Natural killer cell (primary cell): ENCODE measurements around the gene PCBP2. TPM values are rescaled to one million over a fixed set of nuclear protein-coding genes. Genes with fewer than 3 reads are reported as not detected.
"Not testable (repeated sequence)": the region's sequence is repeated elsewhere in the genome, so short reads cannot be mapped to it uniquely, and the experiment has no call there.

Source experiments
- ATAC-seq, 3 donors: fragments of 150-1000 bp in 2 of 3; fragments of 200-7000 bp in 1 of 3; cut with Tn5 transposase; 1 replicate in 1 of 3; 2 replicates in 2 of 3; pipeline ENCODE4 v1.10.0; 2021; ENCODE audit warnings: mild to moderate bottlenecking in 2 of 3, moderate library complexity in 2 of 3
- DNase-seq, 2 donors: peaks; one replicate each; pipeline versions ENCODE4 v3.0.0 to v3.0.0-alpha.2; 2013 to 2021; ENCODE audit warnings: mixed read lengths in 1 of 2
- H3K27ac ChIP-seq: one replicate; pipeline ENCODE4 v1.5.1; 2013; ENCODE audit warnings: mild to moderate bottlenecking, low read length
- H3K27me3 ChIP-seq: one replicate; pipeline ENCODE4 v1.6.1; 2013; ENCODE audit warnings: low read length; ENCODE audit not compliant: control insufficient read depth, insufficient read depth
- H3K36me3 ChIP-seq: one replicate; pipeline ENCODE4 v1.6.1; 2013; ENCODE audit warnings: low read length; ENCODE audit not compliant: control insufficient read depth, insufficient read depth
- H3K4me1 ChIP-seq: one replicate; pipeline ENCODE4 v1.6.1; 2013; ENCODE audit warnings: low read length; ENCODE audit not compliant: control insufficient read depth, insufficient read depth
- H3K4me3 ChIP-seq: one replicate; pipeline ENCODE4 v1.5.1; 2013; ENCODE audit warnings: low read length
- H3K9me3 ChIP-seq: one replicate; pipeline ENCODE4 v1.6.1; 2013; ENCODE audit warnings: low read length; ENCODE audit not compliant: control insufficient read depth, insufficient read depth
- H3K27ac Mint-ChIP-seq, 2 donors: one replicate each; pipeline ENCODE4 v1.8.0; 2022; ENCODE audit warnings: mild to moderate bottlenecking in 2 of 2, mixed read lengths in 2 of 2, moderate library complexity in 1 of 2
- H3K27me3 Mint-ChIP-seq, 2 donors: one replicate each; pipeline ENCODE4 v1.8.0; 2022; ENCODE audit warnings: low read depth in 2 of 2, mixed read lengths in 2 of 2
- H3K36me3 Mint-ChIP-seq: one replicate; pipeline ENCODE4 v1.8.0; 2022; ENCODE audit warnings: mixed read lengths
- H3K4me1 Mint-ChIP-seq, 2 donors: one replicate each; pipeline ENCODE4 v1.8.0; 2022; ENCODE audit warnings: mixed read lengths in 2 of 2
- H3K4me3 Mint-ChIP-seq: one replicate; pipeline ENCODE4 v1.8.0; 2022; ENCODE audit warnings: mild to moderate bottlenecking, moderate library complexity, mixed read lengths
- H3K9me3 Mint-ChIP-seq, 2 donors: one replicate each; pipeline ENCODE4 v1.8.0; 2022; ENCODE audit warnings: mixed read lengths in 2 of 2
- CTCF ChIP-seq: fragments of 200-600 bp; IDR thresholded peaks from one replicate; pipeline ENCODE4 v1.8.0; 2022; ENCODE audit warnings: antibody characterized with exemption
- WGBS: methylation state at CpG from one replicate; pipeline ENCODE4 v1.1.7; 2013; ENCODE audit warnings: missing lambda C conversion rate; ENCODE audit not compliant: insufficient coverage; 5-methylcytosine and 5-hydroxymethylcytosine counted together
- intact Hi-C: fragments of 100-400 bp; cut with micrococcal nuclease; formaldehyde crosslinking; loops from one replicate; pipeline ENCODE4 v1.14.2; 2022
- total RNA-seq, 4 donors: library from RNA; stranded (reverse); fragments of 120-200 nt in 1 of 4; gene quantifications; one replicate each; pipeline versions ENCODE4 v1.2.3 to v1.2.4, GENCODE V29; 2013 to 2022

The PCBP2 gene
- total RNA-seq, 3 donors from 2014 or later (not counting 1 experiment from before 2014, with no cell fraction given), result 910 to 1,083 (median 943) TPM

- Mint-ChIP-seq H3K27me3 (no peaks in the 10 kb centered on the region), H3K9me3 (no peaks in the 10 kb centered on the region), H3K36me3 (no peaks in the 10 kb centered on the region), H3K4me1 (no peaks in the 10 kb centered on the region), H3K4me3 (no peak overlapping the region), H3K27ac (no peak overlapping the region)
- intact Hi-C loops, result no loop called here
- DNase-seq (no peak), ATAC-seq (no peak)
- H3K4me3 ChIP-seq, result no peak overlapping the region
- H3K4me1 ChIP-seq, result no peaks in the 10 kb centered on the region
- H3K36me3 ChIP-seq, result no peaks in the 10 kb centered on the region
- TF ChIP-seq CTCF, result no peak
- 95% methylated on average over 7 of the region's 7 CpGs for WGBS
- no peak overlapping the region for H3K27ac ChIP-seq
- H3K27me3 ChIP-seq, result no peaks in the 10 kb centered on the region
- no peaks in the 10 kb centered on the region for H3K9me3 ChIP-seq
These were observed 23.2 kb upstream of the PCBP2 start for GRCh38 chr12:53428741-53429140.

GRCh38 chr12:53430116-53430515 is 21.8 kb upstream of the PCBP2 start:
- Mint-ChIP-seq H3K4me3 (no peak overlapping the region), H3K36me3 (no peaks in the 10 kb centered on the region), H3K27me3 (no peaks in the 10 kb centered on the region), H3K27ac (no peak overlapping the region), H3K4me1 (no peaks in the 10 kb centered on the region), H3K9me3 (no peaks in the 10 kb centered on the region)
- intact Hi-C loops, result no loop called here
- no peak overlapping the region for H3K27ac ChIP-seq
- no peak for ATAC-seq
- no peaks in the 10 kb centered on the region for H3K27me3 ChIP-seq
- TF ChIP-seq CTCF, result no peak
- no peak overlapping the region for H3K4me3 ChIP-seq
- no peaks in the 10 kb centered on the region for H3K9me3 ChIP-seq
- no peaks in the 10 kb centered on the region for H3K4me1 ChIP-seq
- WGBS, result 90% methylated on average over 3 of the region's 5 CpGs
- no peaks in the 10 kb centered on the region for H3K36me3 ChIP-seq
- DNase-seq, result no peak

- Histone ChIP-seq H3K4me3 (no peak overlapping the region), H3K4me1 (no peaks in the 10 kb centered on the region), H3K27ac (no peak overlapping the region), H3K27me3 (no peaks in the 10 kb centered on the region), H3K36me3 (no peaks in the 10 kb centered on the region), H3K9me3 (no peaks in the 10 kb centered on the region)
- no peaks in the 10 kb centered on the region for H3K9me3 Mint-ChIP-seq
- H3K27me3 Mint-ChIP-seq, result no peaks in the 10 kb centered on the region
- no peaks in the 10 kb centered on the region for H3K36me3 Mint-ChIP-seq
- H3K4me1 Mint-ChIP-seq, result no peaks in the 10 kb centered on the region
- TF ChIP-seq CTCF, result no peak
- DNase-seq (no peak), ATAC-seq (no peak)
- no peak overlapping the region for H3K27ac Mint-ChIP-seq
- intact Hi-C loops, result no loop called here
- 90% methylated on average over 7 of the region's 7 CpGs for WGBS
- H3K4me3 Mint-ChIP-seq, result no peak overlapping the region
These were observed 20.7 kb upstream of the PCBP2 start for GRCh38 chr12:53431187-53431586.

- ATAC-seq, H3K9me3 ChIP-seq, H3K36me3 Mint-ChIP-seq, H3K9me3 Mint-ChIP-seq, H3K4me3 ChIP-seq, H3K4me3 Mint-ChIP-seq, H3K4me1 Mint-ChIP-seq, H3K27ac ChIP-seq, H3K36me3 ChIP-seq, intact Hi-C loops, H3K27me3 Mint-ChIP-seq, H3K4me1 ChIP-seq, DNase-seq, H3K27ac Mint-ChIP-seq, H3K27me3 ChIP-seq: not testable (repeated sequence)
- WGBS, result 87% methylated on average over 9 of the region's 9 CpGs
These were observed 16.6 kb upstream of the PCBP2 start for GRCh38 chr12:53435326-53435725.

GRCh38 chr12:53439582-53439981 is 12.3 kb upstream of the PCBP2 start:
- ATAC-seq, H3K4me3 Mint-ChIP-seq: not testable (repeated sequence)
- peaks cover 27 to 36% of the 10 kb centered on the region in 2 donors for H3K4me1 Mint-ChIP-seq

More at GRCh38 chr12:53439582-53439981, 12.3 kb upstream of the PCBP2 start:
- H3K27me3 ChIP-seq, H3K27ac ChIP-seq, intact Hi-C loops, H3K27ac Mint-ChIP-seq, DNase-seq, H3K4me3 ChIP-seq, H3K9me3 Mint-ChIP-seq, H3K36me3 Mint-ChIP-seq, H3K9me3 ChIP-seq, H3K27me3 Mint-ChIP-seq: not testable (repeated sequence)
- H3K36me3 ChIP-seq, result peaks cover 11% of the 10 kb centered on the region
- H3K4me1 ChIP-seq, result peaks cover 31% of the 10 kb centered on the region
